Measurements from ENCODE around the gene TTC28. TPM values are rescaled to one million over a fixed set of nuclear protein-coding genes. Genes with fewer than 3 reads are reported as not detected.

TTC28 gene
- total and polyA plus RNA-seq, 10 of the 15 experiments (the other 5 are each of a cell fraction or from before 2014, with no cell fraction given) = 0.15 to 8.4 (median 1.4) TPM

DNA sequence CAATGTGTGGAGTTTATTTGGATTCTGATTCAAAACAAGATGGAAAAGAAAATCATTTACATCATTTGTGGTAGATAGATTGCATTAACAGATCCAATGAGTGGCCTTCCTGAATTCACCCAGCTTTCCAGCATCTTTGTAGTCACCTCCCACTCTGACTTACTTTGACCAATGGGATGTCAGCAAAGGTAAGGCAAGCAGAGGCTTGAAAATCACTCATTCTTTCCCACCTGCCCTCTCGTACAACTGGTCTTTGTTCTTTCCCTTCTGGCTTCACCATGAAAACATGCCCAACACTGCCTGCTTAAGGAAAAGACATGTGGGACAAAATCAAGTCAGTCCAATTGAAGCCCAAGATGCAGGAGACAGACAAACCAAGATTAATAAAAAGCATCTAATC is 202.1 kb downstream of the TTC28 start:
- no TSS peak for BruUV-seq (replicated peaks)
- no peak for FAIRE-seq
- SMC1A ChIA-PET (ENCODE audit: uncharacterized antibody, unreplicated experiment) = interaction anchor here (0.9 kb wide), 1 partner anchor 17 kb away, joined by 8 read pairs; no protein-coding TSS in a partner anchor
- intact Hi-C loops (cut with micrococcal nuclease; ENCODE audit: unreplicated experiment) = no loop called here
- no peak for TF ChIP-seq ZNF274 (IDR thresholded peaks at IDR 0.05; ENCODE audit: insufficient read depth, insufficient read length)
- no peak for TF ChIP-seq BRCA1 (IDR thresholded peaks at IDR 0.05; ENCODE audit: low read depth, low read length)
- TF ChIP-seq SUPT20H (IDR thresholded peaks at IDR 0.05; ENCODE audit: borderline replicate concordance, control insufficient read depth, low read depth, low read length) = no peak
- TF ChIP-seq, protein P1, sequence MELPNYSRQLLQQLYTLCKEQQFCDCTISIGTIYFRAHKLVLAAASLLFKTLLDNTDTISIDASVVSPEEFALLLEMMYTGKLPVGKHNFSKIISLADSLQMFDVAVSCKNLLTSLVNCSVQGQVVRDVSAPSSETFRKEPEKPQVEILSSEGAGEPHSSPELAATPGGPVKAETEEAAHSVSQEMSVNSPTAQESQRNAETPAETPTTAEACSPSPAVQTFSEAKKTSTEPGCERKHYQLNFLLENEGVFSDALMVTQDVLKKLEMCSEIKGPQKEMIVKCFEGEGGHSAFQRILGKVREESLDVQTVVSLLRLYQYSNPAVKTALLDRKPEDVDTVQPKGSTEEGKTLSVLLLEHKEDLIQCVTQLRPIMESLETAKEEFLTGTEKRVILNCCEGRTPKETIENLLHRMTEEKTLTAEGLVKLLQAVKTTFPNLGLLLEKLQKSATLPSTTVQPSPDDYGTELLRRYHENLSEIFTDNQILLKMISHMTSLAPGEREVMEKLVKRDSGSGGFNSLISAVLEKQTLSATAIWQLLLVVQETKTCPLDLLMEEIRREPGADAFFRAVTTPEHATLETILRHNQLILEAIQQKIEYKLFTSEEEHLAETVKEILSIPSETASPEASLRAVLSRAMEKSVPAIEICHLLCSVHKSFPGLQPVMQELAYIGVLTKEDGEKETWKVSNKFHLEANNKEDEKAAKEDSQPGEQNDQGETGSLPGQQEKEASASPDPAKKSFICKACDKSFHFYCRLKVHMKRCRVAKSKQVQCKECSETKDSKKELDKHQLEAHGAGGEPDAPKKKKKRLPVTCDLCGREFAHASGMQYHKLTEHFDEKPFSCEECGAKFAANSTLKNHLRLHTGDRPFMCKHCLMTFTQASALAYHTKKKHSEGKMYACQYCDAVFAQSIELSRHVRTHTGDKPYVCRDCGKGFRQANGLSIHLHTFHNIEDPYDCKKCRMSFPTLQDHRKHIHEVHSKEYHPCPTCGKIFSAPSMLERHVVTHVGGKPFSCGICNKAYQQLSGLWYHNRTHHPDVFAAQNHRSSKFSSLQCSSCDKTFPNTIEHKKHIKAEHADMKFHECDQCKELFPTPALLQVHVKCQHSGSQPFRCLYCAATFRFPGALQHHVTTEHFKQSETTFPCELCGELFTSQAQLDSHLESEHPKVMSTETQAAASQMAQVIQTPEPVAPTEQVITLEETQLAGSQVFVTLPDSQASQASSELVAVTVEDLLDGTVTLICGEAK (IDR thresholded peaks at IDR 0.05; ENCODE audit: borderline replicate concordance) = no peak
- no peak for TF ChIP-seq NFYB (IDR thresholded peaks at IDR 0.05; ENCODE audit: insufficient read depth, low read depth, low read length)
- TF ChIP-seq IRF4 (IDR thresholded peaks at IDR 0.05; ENCODE audit: low read depth, low read length) = no peak
- TF ChIP-seq E2F4 (IDR thresholded peaks at IDR 0.05; ENCODE audit: low read depth, low read length) = no peak
- no peak for TF ChIP-seq JUNB (IDR thresholded peaks at IDR 0.05)
- TF ChIP-seq POLR2AphosphoS2 (IDR thresholded peaks at IDR 0.05; ENCODE audit: low read depth, low read length) = no peak
- TF ChIP-seq, protein P2, sequence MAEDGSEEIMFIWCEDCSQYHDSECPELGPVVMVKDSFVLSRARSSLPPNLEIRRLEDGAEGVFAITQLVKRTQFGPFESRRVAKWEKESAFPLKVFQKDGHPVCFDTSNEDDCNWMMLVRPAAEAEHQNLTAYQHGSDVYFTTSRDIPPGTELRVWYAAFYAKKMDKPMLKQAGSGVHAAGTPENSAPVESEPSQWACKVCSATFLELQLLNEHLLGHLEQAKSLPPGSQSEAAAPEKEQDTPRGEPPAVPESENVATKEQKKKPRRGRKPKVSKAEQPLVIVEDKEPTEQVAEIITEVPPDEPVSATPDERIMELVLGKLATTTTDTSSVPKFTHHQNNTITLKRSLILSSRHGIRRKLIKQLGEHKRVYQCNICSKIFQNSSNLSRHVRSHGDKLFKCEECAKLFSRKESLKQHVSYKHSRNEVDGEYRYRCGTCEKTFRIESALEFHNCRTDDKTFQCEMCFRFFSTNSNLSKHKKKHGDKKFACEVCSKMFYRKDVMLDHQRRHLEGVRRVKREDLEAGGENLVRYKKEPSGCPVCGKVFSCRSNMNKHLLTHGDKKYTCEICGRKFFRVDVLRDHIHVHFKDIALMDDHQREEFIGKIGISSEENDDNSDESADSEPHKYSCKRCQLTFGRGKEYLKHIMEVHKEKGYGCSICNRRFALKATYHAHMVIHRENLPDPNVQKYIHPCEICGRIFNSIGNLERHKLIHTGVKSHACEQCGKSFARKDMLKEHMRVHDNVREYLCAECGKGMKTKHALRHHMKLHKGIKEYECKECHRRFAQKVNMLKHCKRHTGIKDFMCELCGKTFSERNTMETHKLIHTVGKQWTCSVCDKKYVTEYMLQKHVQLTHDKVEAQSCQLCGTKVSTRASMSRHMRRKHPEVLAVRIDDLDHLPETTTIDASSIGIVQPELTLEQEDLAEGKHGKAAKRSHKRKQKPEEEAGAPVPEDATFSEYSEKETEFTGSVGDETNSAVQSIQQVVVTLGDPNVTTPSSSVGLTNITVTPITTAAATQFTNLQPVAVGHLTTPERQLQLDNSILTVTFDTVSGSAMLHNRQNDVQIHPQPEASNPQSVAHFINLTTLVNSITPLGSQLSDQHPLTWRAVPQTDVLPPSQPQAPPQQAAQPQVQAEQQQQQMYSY (CRISPR knock-in tag; IDR thresholded peaks at IDR 0.05) = no peak
- TF ChIP-seq EGR1 (IDR thresholded peaks at IDR 0.05; ENCODE audit: borderline replicate concordance in 1 of 2, low read depth in 2 of 2, low read length in 2 of 2) = no peak
- TF ChIP-seq ZNF217 (IDR thresholded peaks at IDR 0.05) = no peak
- TF ChIP-seq SRF (IDR thresholded peaks at IDR 0.05; ENCODE audit: low read depth in 2 of 2, low read length in 2 of 2) = no peak
- TF ChIP-seq RELA (IDR thresholded peaks at IDR 0.05; ENCODE audit: borderline replicate concordance, partially characterized antibody) = no peak
- TF ChIP-seq SUZ12 (IDR thresholded peaks at IDR 0.05; ENCODE audit: unreplicated experiment) = no peak
- ATAC-seq = no peak
- Histone ChIP-seq H3K36me3 (ENCODE audit: control insufficient read depth in 2 of 2, insufficient read depth in 2 of 2, low read length in 1 of 2) (no peaks in the 10 kb centered on the region), H4K20me1 (ENCODE audit: control insufficient read depth, insufficient read depth) (no peaks in the 10 kb centered on the region), H3K79me2 (ENCODE audit: control insufficient read depth, insufficient read depth, low read length) (no peaks in the 10 kb centered on the region), H3K27me3 (replicated peaks in 1 of 2; ENCODE audit: control insufficient read depth in 2 of 2, insufficient read depth in 2 of 2, low read length in 1 of 2) (no peaks in the 10 kb centered on the region; a peak in 1 of 4 replicates), H3K4me1 (ENCODE audit: control insufficient read depth, insufficient read depth, low read length) (no peaks in the 10 kb centered on the region), H3K4me3 (no peak overlapping the region), H3K9me3 (replicated peaks; ENCODE audit: control insufficient read depth, insufficient read depth, low read length) (no peaks in the 10 kb centered on the region), H2AFZ (ENCODE audit: control insufficient read depth, low read depth, low read length) (no peak overlapping the region), H3K4me2 (ENCODE audit: control insufficient read depth, insufficient read depth) (no peak overlapping the region), H3K27ac (ENCODE audit: control insufficient read depth, insufficient read depth) (no peak overlapping the region), H3K9ac (ENCODE audit: control insufficient read depth, insufficient read depth, low read length) (no peak overlapping the region)
- RAD21 ChIA-PET (ENCODE audit: unreplicated experiment) = no interaction called here
- 0% methylated on average over 1 of the region's 1 CpG for WGBS (ENCODE audit: insufficient coverage, insufficient replicate concordance, low lambda C conversion rate, missing lambda C conversion rate)
- POLR2A ChIA-PET = no interaction called here
- DNase-seq (ENCODE audit: low read depth, low spot score) = no peak
- in situ Hi-C loops (cut with MboI) = no loop called here
- CTCF ChIA-PET = no interaction called here

Data from GM12878 (cell line).